Neural cell (in vitro differentiated cells): Measurements from ENCODE around the gene OSBP2. TPM values are rescaled to one million over a fixed set of nuclear protein-coding genes. Genes with fewer than 3 reads are reported as not detected.

Experiments used
- H2AFZ ChIP-seq: fragments of 200-600, 300-800 bp; sonication (generic), shearing (Covaris generic); 2 replicates; pipeline ENCODE4 v1.6.0; 2014; ENCODE audit warnings: low read depth, mild to moderate bottlenecking, antibody characterized with exemption, low read length, moderate library complexity
- H3F3A ChIP-seq: fragments of 200-600 bp; shearing (Covaris generic); 2 replicates; pipeline ENCODE4 v1.6.1; 2016; ENCODE audit warnings: mild to moderate bottlenecking, moderate library complexity, mixed read lengths, antibody characterized with exemption, low read length; ENCODE audit not compliant: insufficient read depth, poor library complexity, severe bottlenecking
- H3K27ac ChIP-seq: fragments of 200-600, 300-800 bp; sonication (generic), shearing (Covaris generic); 2 replicates; pipeline ENCODE4 v1.5.1; 2014; ENCODE audit warnings: mild to moderate bottlenecking, low read length, moderate library complexity
- H3K27me3 ChIP-seq: fragments of 300-800, 200-600 bp; sonication (generic), shearing (Covaris generic); 2 replicates; pipeline ENCODE4 v1.6.0; 2014; ENCODE audit warnings: mild to moderate bottlenecking, low read depth, low read length, moderate library complexity; ENCODE audit not compliant: insufficient read depth
- H3K36me3 ChIP-seq: fragments of 300-800, 200-600 bp; sonication (generic), shearing (Covaris generic); 2 replicates; pipeline ENCODE4 v1.5.1; 2014; ENCODE audit warnings: mild to moderate bottlenecking, antibody characterized with exemption, low read length, moderate library complexity; ENCODE audit not compliant: insufficient read depth
- H3K4me2 ChIP-seq: fragments of 300-800, 200-600 bp; sonication (generic), shearing (Covaris generic); 2 replicates; pipeline ENCODE4 v1.6.0; 2014; ENCODE audit warnings: mild to moderate bottlenecking, low read length
- H3K4me3 ChIP-seq: fragments of 300-800, 200-600 bp; sonication (generic), shearing (Covaris generic); 2 replicates; pipeline ENCODE4 v1.5.1; 2014; ENCODE audit warnings: mild to moderate bottlenecking, low read length, moderate library complexity
- H3K79me2 ChIP-seq: fragments of 200-600 bp; shearing (Covaris generic); replicated peaks from 2 replicates; pipeline ENCODE4 v1.6.0; 2014; ENCODE audit warnings: mild to moderate bottlenecking, low read length, moderate library complexity; ENCODE audit not compliant: insufficient read depth
- H3K9ac ChIP-seq: fragments of 300-800, 200-600 bp; sonication (generic), shearing (Covaris generic); 2 replicates; pipeline ENCODE4 v1.6.1; 2016; ENCODE audit warnings: mild to moderate bottlenecking, low read length, mixed read lengths
- H3K9me2 ChIP-seq: fragments of 200-600 bp; shearing (Covaris generic); 2 replicates; pipeline ENCODE4 v1.6.1; 2016; ENCODE audit warnings: mild to moderate bottlenecking, low read length, mixed read lengths; ENCODE audit not compliant: insufficient read depth
- H3K9me3 ChIP-seq: fragments of 200-600, 300-800 bp; sonication (generic), shearing (Covaris generic); 2 replicates; pipeline ENCODE4 v1.6.1; 2016; ENCODE audit warnings: mild to moderate bottlenecking, mixed run types, low read length, moderate library complexity, mixed read lengths
- H4K20me1 ChIP-seq: fragments of 200-600 bp; shearing (Covaris generic); 2 replicates; pipeline ENCODE4 v1.6.1; 2016; ENCODE audit warnings: mild to moderate bottlenecking, mixed run types; ENCODE audit not compliant: insufficient read depth
- EP300 ChIP-seq: fragments of 450-650 bp; conservative IDR thresholded peaks from 2 replicates; pipeline ENCODE4 v1.6.1; 2014; ENCODE audit warnings: antibody characterized with exemption, mild to moderate bottlenecking, moderate library complexity; ENCODE audit not compliant: poor library complexity, severe bottlenecking
- EZH2 ChIP-seq: fragments of 200-600, 300-800 bp; shearing (Covaris generic), sonication (generic); IDR thresholded peaks from 2 replicates; pipeline ENCODE4 v1.6.1; 2014; ENCODE audit warnings: antibody characterized with exemption, low read length, borderline replicate concordance, mild to moderate bottlenecking; ENCODE audit not compliant: insufficient read depth, poor library complexity, severe bottlenecking
- MXI1 ChIP-seq: fragments of 450-650 bp; conservative IDR thresholded peaks from 2 replicates; pipeline ENCODE4 v1.6.1; 2014; ENCODE audit warnings: antibody characterized with exemption, mild to moderate bottlenecking; ENCODE audit not compliant: poor library complexity, severe bottlenecking
- POLR2AphosphoS5 ChIP-seq: IDR thresholded peaks from 2 replicates; pipeline ENCODE4 v1.6.1; 2012
- RAD21 ChIP-seq: fragments of 450-650 bp; conservative IDR thresholded peaks from 2 replicates; pipeline ENCODE4 v1.6.1; 2014; ENCODE audit warnings: antibody characterized with exemption, mild to moderate bottlenecking, moderate library complexity
- SMC3 ChIP-seq: fragments of 450-650 bp; conservative IDR thresholded peaks from 2 replicates; pipeline ENCODE4 v1.6.1; 2014; ENCODE audit warnings: antibody characterized with exemption, mild to moderate bottlenecking, moderate library complexity; ENCODE audit not compliant: poor library complexity
- TAF1 ChIP-seq: IDR thresholded peaks from 2 replicates; pipeline ENCODE4 v1.6.1; 2012; ENCODE audit warnings: low read depth
- polyA plus RNA-seq: library from polyadenylated mRNA; depleted of rRNA; stranded (reverse); fragments of >200 nt; gene quantifications from 2 replicates; pipeline ENCODE4 v1.2.3, GENCODE V29; 2014
- TF ChIP-seq, protein P1 (sequence below): fragments of 450-650 bp; IDR thresholded peaks from 2 replicates; pipeline ENCODE4 v1.5.1; 2014; ENCODE audit warnings: antibody characterized with exemption, mild to moderate bottlenecking, moderate library complexity; ENCODE audit not compliant: poor library complexity, severe bottlenecking
- TF ChIP-seq, protein P2 (sequence below): IDR thresholded peaks from 2 replicates; pipeline ENCODE4 v1.6.1; 2012; ENCODE audit warnings: borderline replicate concordance

Gene OSBP2
- polyA plus RNA-seq, 1 donor from 2014 or later = 8.7 TPM

DNA sequence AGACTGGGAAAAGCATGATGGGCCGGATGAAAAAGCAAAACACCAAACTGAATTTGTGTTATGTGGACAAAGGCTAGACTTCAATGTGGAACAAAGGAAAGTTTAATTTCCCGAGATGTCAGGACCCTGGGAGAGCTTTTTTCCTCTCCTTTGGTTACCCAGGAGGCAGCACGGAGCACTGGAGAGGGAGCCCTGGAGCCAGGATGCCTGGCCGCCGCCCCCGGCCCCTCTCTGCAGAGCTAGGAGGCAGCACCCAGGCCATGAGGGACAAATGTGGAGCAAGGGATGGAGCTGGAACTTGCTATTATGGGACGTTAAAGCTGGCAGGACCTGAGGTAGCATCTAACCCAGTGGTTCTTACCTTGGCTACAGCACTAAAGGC is 165.0 kb downstream of the OSBP2 start:
- no peak overlapping the region for H2AFZ ChIP-seq
- no peaks in the 10 kb centered on the region for H3K9me3 ChIP-seq
- no peak overlapping the region for H3K4me3 ChIP-seq
- H3K9ac ChIP-seq = no peak overlapping the region
- no peaks in the 10 kb centered on the region for H3K79me2 ChIP-seq
- no peak overlapping the region for H3K27ac ChIP-seq
- H3K9me2 ChIP-seq = no peaks in the 10 kb centered on the region
- no peaks in the 10 kb centered on the region for H3F3A ChIP-seq
- no peak overlapping the region for H3K4me2 ChIP-seq
- TF ChIP-seq RAD21 = no peak
- no peak for TF ChIP-seq TAF1
- TF ChIP-seq, protein P1, sequence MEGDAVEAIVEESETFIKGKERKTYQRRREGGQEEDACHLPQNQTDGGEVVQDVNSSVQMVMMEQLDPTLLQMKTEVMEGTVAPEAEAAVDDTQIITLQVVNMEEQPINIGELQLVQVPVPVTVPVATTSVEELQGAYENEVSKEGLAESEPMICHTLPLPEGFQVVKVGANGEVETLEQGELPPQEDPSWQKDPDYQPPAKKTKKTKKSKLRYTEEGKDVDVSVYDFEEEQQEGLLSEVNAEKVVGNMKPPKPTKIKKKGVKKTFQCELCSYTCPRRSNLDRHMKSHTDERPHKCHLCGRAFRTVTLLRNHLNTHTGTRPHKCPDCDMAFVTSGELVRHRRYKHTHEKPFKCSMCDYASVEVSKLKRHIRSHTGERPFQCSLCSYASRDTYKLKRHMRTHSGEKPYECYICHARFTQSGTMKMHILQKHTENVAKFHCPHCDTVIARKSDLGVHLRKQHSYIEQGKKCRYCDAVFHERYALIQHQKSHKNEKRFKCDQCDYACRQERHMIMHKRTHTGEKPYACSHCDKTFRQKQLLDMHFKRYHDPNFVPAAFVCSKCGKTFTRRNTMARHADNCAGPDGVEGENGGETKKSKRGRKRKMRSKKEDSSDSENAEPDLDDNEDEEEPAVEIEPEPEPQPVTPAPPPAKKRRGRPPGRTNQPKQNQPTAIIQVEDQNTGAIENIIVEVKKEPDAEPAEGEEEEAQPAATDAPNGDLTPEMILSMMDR = no peak
- TF ChIP-seq, protein P2, sequence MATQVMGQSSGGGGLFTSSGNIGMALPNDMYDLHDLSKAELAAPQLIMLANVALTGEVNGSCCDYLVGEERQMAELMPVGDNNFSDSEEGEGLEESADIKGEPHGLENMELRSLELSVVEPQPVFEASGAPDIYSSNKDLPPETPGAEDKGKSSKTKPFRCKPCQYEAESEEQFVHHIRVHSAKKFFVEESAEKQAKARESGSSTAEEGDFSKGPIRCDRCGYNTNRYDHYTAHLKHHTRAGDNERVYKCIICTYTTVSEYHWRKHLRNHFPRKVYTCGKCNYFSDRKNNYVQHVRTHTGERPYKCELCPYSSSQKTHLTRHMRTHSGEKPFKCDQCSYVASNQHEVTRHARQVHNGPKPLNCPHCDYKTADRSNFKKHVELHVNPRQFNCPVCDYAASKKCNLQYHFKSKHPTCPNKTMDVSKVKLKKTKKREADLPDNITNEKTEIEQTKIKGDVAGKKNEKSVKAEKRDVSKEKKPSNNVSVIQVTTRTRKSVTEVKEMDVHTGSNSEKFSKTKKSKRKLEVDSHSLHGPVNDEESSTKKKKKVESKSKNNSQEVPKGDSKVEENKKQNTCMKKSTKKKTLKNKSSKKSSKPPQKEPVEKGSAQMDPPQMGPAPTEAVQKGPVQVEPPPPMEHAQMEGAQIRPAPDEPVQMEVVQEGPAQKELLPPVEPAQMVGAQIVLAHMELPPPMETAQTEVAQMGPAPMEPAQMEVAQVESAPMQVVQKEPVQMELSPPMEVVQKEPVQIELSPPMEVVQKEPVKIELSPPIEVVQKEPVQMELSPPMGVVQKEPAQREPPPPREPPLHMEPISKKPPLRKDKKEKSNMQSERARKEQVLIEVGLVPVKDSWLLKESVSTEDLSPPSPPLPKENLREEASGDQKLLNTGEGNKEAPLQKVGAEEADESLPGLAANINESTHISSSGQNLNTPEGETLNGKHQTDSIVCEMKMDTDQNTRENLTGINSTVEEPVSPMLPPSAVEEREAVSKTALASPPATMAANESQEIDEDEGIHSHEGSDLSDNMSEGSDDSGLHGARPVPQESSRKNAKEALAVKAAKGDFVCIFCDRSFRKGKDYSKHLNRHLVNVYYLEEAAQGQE = no peak
- TF ChIP-seq EP300 = no peak
- no peaks in the 10 kb centered on the region for H3K36me3 ChIP-seq
- H3K27me3 ChIP-seq = no peaks in the 10 kb centered on the region
- no peaks in the 10 kb centered on the region for H4K20me1 ChIP-seq

DNA sequence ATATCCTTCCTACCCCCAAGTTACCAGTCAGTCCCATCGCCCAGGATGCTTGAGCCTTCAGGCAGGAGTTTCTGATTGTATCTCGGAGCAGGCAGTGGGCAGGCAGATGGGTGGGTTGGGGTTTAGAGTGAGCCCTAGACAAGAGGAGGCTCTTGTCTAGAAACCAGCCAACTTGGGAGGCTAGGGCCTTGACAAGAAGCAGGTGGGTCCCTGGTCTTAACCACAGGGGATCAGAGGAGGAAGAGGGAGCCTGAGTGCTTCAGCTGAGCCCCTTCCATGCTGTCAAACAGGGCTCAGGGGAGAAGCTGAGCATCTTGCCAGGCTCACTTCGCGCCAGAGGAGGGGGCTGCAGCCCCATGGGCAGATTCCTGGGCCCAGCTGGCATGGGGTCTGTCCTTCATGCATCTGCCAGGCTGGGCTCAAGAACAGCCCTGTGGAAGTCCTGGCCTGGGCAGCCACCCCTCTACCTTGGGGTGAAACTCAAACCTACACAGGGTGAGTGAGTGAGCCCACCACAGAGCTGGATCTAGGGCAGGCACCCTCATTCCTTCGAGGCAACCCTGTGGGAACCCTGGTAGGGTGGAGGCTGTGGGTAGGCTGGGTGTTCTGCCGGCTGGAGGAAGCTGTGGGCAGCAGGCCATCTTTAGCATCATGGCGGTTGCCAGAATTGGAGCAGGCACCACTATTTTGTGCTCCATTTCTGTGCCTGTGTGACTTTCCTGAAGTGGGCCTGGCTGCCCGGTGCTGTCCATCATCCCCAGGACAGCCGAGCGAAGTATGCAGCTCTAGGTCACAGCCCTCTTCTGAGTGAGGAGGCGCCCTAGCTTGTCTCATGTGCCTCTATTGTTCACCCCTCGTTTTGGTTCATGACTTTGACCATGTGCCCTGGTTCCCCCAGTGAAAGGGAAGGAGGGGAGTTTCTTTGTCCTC is 165.8 kb downstream of the OSBP2 start:
- Histone ChIP-seq H3K9me3 (no peaks in the 10 kb centered on the region), H3K27me3 (no peaks in the 10 kb centered on the region), H3K9me2 (no peaks in the 10 kb centered on the region), H3K4me3 (no peak overlapping the region), H3K4me2 (no peak overlapping the region), H2AFZ (no peak overlapping the region), H3K79me2 (no peaks in the 10 kb centered on the region), H3K9ac (no peak overlapping the region), H4K20me1 (no peaks in the 10 kb centered on the region), H3F3A (no peaks in the 10 kb centered on the region), H3K27ac (no peak overlapping the region), H3K36me3 (no peaks in the 10 kb centered on the region)
- no peak for TF ChIP-seq TAF1
- TF ChIP-seq, protein P2 = no peak
- TF ChIP-seq, protein P1 = no peak
- no peak for TF ChIP-seq MXI1
- TF ChIP-seq RAD21 = no peak
- no peak for TF ChIP-seq EZH2
- TF ChIP-seq EP300 = no peak
- TF ChIP-seq SMC3 = no peak
- TF ChIP-seq POLR2AphosphoS5 = no peak
